GM19463 (cell line): ENCODE results near the gene NPM3.

Experiments used
- ATAC-seq: cut with Tn5 transposase; IDR thresholded peaks from one replicate; pipeline ENCODE4 v1.9.1; 2021; ENCODE audit warnings: mild to moderate bottlenecking, moderate library complexity; ENCODE audit not compliant: unreplicated experiment

The NPM3 gene

GRCh38 chr10:101782811-101783735, at the start of gene NPM3:
NPM3 (minus strand) TSS chr10:101783446; CDS start chr10:101783390, 56 bp downstream.
- peak; percentile 74 for ATAC-seq

GRCh38 chr10:101832325-101832771, 49.1 kb upstream of the NPM3 start:
- ATAC-seq, result no peak

- no peak for ATAC-seq
Measured at GRCh38 chr10:101831169-101831811, 48.0 kb upstream of the NPM3 start.

GRCh38 chr10:101830322-101831168, 47.3 kb upstream of the NPM3 start:
- peak; percentile 72 for ATAC-seq

GRCh38 chr10:101829561-101830315, 46.5 kb upstream of the NPM3 start:
- no peak for ATAC-seq

- ATAC-seq, result no peak
Measured at GRCh38 chr10:101828766-101829551, 45.7 kb upstream of the NPM3 start.

- ATAC-seq, result no peak
Measured at GRCh38 chr10:101827919-101828600, 44.8 kb upstream of the NPM3 start.

- no peak for ATAC-seq
Measured at GRCh38 chr10:101826852-101827434, 43.7 kb upstream of the NPM3 start.

- no peak for ATAC-seq
Measured at GRCh38 chr10:101824736-101825135, 41.5 kb upstream of the NPM3 start.

- peak; percentile 17 for ATAC-seq
Measured at GRCh38 chr10:101818872-101819633, 35.8 kb upstream of the NPM3 start.

GRCh38 chr10:101818119-101818871, 35.0 kb upstream of the NPM3 start, which contains the start of gene OGA:
OGA (minus strand) TSS chr10:101818444; CDS start chr10:101818022, 422 bp downstream.
- ATAC-seq, result peak; percentile 79

- ATAC-seq, result no peak
Measured at GRCh38 chr10:101817337-101818118, 34.3 kb upstream of the NPM3 start.

GRCh38 chr10:101816913-101817336, 33.7 kb upstream of the NPM3 start:
- no peak for ATAC-seq

GRCh38 chr10:101816376-101816775, 33.1 kb upstream of the NPM3 start:
- no peak for ATAC-seq

GRCh38 chr10:101814466-101815071, 31.3 kb upstream of the NPM3 start:
- no peak for ATAC-seq

GRCh38 chr10:101812606-101813005, 29.4 kb upstream of the NPM3 start:
- ATAC-seq, result no peak
